Upper lobe of left lung (tissue), 6 donors: Measurements from ENCODE around the gene HSPB7. TPM values are rescaled to one million over a fixed set of nuclear protein-coding genes. Genes with fewer than 3 reads are reported as not detected.
"Not testable (repeated sequence)": the region's sequence is repeated elsewhere in the genome, so short reads cannot be mapped to it uniquely, and the experiment has no call there.

ENCODE experiments used
- ATAC-seq, 2 donors: fragments of 200-7000 bp; cut with Tn5 transposase; one replicate each; pipeline ENCODE4 v1.9.1; 2022; ENCODE audit warnings: mild to moderate bottlenecking in 2 of 2, moderate library complexity in 2 of 2; ENCODE audit not compliant: low FRiP score in 2 of 2
- DNase-seq, 2 donors: peaks; one replicate each; pipeline ENCODE4 v3.0.0-alpha.2; 2019 to 2020
- H3K27ac ChIP-seq, 4 donors: fragments of 200-600 bp; sonication (generic); one replicate each; pipeline ENCODE4 v1.5.1; 2016 to 2019
- H3K27me3 ChIP-seq, 4 donors: fragments of 200-600 bp; sonication (generic); one replicate each; pipeline ENCODE4 v1.5.1; 2017 to 2019
- H3K36me3 ChIP-seq, 4 donors: fragments of 200-600 bp; sonication (generic); one replicate each; pipeline ENCODE4 v1.5.1; 2016 to 2019
- H3K4me1 ChIP-seq, 4 donors: fragments of 200-600 bp; sonication (generic); one replicate each; pipeline ENCODE4 v1.5.1; 2018 to 2019
- H3K4me3 ChIP-seq, 4 donors: fragments of 200-600 bp; sonication (generic); one replicate each; pipeline ENCODE4 v1.5.1; 2017 to 2019; ENCODE audit warnings: mild to moderate bottlenecking in 2 of 4, moderate library complexity in 1 of 4
- H3K9me3 ChIP-seq, 4 donors: fragments of 200-600 bp; sonication (generic); one replicate each; pipeline ENCODE4 v1.5.1; 2018 to 2019
- EP300 ChIP-seq, 4 donors: sonication (generic); formaldehyde crosslinking; IDR thresholded peaks; one replicate each; pipeline ENCODE4 v1.5.1; 2017; ENCODE audit warnings: antibody characterized with exemption in 4 of 4, control low read depth in 2 of 4
- POLR2A ChIP-seq, 4 donors: fragments of 450-650 bp; IDR thresholded peaks; one replicate each; pipeline ENCODE4 v1.5.1; 2016 to 2017; ENCODE audit warnings: antibody characterized with exemption in 4 of 4, mild to moderate bottlenecking in 2 of 4
- POLR2AphosphoS5 ChIP-seq, 2 donors: sonication (generic); formaldehyde crosslinking; IDR thresholded peaks; one replicate each; pipeline ENCODE4 v1.5.1; 2017; ENCODE audit warnings: antibody characterized with exemption in 2 of 2
- WGBS, 2 donors: methylation state at CpG; one replicate each; pipeline ENCODE4 v1.1.5; 2017 to 2018; 5-methylcytosine and 5-hydroxymethylcytosine counted together
- total RNA-seq, 6 donors: library from RNA; depleted of rRNA in 4 of 6; stranded (reverse); fragments of >200 nt in 4 of 6; gene quantifications; one replicate each; pipeline versions ENCODE4 v1.1.0 to v1.2.1, GENCODE V29; 2016 to 2021
- TF ChIP-seq, protein P1 (sequence below), 6 experiments: fragments of 450-650 bp in 4 of 6; fragments of 200-600 bp in 2 of 6; sonication (generic) in 2 of 6; IDR thresholded peaks; one replicate each; pipeline ENCODE4 v1.5.1; 2016 to 2019; ENCODE audit warnings: antibody characterized with exemption in 6 of 6
- donor health status: DM: no; HTN: no; CAD: no; lungs with moderate emphysema.
- donor health status: DM: no; HTN: yes; CAD: no; lungs with severe emphysema.

The HSPB7 gene
- total RNA-seq, 6 donors from 2014 or later, result 1.0 to 9.2 (median 3.0) TPM

DNA sequence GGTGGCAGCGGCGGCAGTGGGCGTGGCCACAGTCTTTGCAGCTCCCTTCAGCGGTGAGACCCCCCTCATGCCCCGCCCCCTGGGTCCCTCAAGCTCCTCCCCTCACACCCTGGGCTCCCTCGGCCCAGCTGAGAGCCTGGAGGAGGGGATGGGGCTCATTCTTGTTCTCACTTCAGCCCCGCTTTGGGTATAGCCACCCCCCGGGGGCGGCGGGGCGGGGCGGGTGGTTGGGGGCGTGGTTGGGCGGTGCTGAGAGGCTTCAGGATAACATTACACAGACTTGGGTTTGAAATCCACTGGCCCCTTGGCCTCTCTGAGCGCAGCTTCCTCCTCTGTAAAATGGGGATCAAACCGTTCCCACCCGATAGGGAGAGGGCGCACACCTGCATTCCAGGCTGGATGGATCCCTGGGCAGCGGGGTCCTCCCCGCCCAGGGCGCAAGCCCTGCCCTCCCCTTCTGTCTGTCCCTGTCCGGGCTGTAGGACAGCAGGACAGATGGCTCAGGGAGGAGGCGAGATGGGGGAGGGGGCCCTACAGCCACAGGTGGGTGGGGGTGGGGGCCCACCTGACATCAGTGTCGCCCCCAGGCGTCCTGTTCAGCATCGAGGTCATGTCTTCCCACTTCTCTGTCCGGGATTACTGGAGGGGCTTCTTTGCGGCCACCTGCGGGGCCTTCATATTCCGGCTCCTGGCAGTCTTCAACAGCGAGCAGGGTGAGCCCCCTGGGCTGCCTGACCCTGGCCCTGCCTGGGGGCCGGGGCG, 9.1 kb upstream of the HSPB7 start:
- H3K9me3 ChIP-seq, result no peaks in the 10 kb centered on the region
- ATAC-seq (peak in 1 of 2 donors; percentile 22), DNase-seq (peak in 1 of 2 donors; percentile 89)
- no peak for TF ChIP-seq POLR2A (IDR thresholded peaks at IDR 0.05)
- no peak for TF ChIP-seq POLR2AphosphoS5 (IDR thresholded peaks at IDR 0.05)
- TF ChIP-seq, protein P1, sequence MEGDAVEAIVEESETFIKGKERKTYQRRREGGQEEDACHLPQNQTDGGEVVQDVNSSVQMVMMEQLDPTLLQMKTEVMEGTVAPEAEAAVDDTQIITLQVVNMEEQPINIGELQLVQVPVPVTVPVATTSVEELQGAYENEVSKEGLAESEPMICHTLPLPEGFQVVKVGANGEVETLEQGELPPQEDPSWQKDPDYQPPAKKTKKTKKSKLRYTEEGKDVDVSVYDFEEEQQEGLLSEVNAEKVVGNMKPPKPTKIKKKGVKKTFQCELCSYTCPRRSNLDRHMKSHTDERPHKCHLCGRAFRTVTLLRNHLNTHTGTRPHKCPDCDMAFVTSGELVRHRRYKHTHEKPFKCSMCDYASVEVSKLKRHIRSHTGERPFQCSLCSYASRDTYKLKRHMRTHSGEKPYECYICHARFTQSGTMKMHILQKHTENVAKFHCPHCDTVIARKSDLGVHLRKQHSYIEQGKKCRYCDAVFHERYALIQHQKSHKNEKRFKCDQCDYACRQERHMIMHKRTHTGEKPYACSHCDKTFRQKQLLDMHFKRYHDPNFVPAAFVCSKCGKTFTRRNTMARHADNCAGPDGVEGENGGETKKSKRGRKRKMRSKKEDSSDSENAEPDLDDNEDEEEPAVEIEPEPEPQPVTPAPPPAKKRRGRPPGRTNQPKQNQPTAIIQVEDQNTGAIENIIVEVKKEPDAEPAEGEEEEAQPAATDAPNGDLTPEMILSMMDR (IDR thresholded peaks at IDR 0.05), result no peak
- TF ChIP-seq EP300 (IDR thresholded peaks at IDR 0.05), result no peak
- peak overlapping the region in 3 of 4 donors; percentile 10 to 34 (median 30) for H3K4me3 ChIP-seq
- no peak overlapping the region for H3K27ac ChIP-seq
- H3K36me3 ChIP-seq, result no peaks in the 10 kb centered on the region
- peaks cover 8 to 9% (median 8%) of the 10 kb centered on the region in 4 donors for H3K4me1 ChIP-seq
- WGBS, 2 donors, result 8 to 34% methylated on average over 8 to 21 of the region's 33 CpGs
- peaks cover 0 to 8% (median 2%) of the 10 kb centered on the region in 4 donors for H3K27me3 ChIP-seq

DNA sequence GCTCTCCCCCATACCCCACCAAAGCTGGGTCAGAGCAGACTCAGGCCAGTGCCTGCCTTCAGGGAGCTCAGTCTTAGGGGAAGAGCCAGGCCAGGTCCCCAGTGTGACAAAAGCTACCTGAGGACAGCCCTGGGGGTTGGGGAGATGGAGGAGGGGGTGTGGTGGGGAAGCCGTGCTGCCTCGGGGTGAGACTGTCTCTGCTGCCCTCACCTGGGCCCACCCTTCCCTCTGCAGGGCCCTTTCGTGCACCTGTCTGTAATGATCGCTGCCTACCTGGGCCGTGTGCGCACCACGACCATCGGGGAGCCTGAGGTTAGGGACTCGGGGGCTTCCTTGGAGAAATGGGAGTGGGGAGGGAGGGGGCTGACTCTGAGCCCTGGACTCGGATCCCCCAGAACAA, 8.5 kb upstream of the HSPB7 start:
- H3K9me3 ChIP-seq, H3K27ac ChIP-seq, H3K4me1 ChIP-seq, DNase-seq, ATAC-seq, H3K27me3 ChIP-seq, H3K4me3 ChIP-seq, H3K36me3 ChIP-seq: not testable (repeated sequence)
- 20 to 33% methylated on average over 2 to 9 of the region's 10 CpGs for WGBS, 2 donors

DNA sequence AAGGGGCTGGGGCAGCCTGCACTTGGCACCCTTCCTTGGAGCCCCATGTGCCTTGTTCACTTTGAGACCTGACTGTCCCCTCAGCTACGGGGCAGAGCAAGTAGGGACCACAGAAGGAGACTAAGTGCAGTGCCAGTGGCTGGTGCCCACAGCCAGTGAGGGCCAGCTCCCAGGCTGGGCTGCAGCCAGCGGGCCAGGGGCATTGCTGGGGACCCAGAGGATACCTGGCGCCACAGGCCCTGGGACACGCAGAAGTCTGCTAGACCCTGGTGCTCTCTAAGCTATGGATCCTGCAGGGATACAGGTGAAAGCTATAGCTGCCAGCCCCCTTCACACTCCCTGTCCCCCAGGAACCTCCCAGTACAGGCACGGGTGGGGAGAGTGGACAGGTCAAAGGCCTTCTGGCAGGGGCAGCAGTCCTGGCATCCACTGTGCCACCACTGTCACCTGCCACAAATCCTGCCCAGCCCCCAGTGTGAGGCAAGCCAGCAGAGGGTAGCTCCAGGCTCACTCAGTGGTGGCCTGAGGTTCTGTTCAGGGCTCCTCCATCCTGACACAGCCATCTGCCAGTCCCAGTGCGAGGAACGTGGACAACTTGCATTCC, 5.3 kb upstream of the HSPB7 start:
- Histone ChIP-seq H3K27me3 (peaks cover 0 to 8% (median 2%) of the 10 kb centered on the region in 4 donors), H3K36me3 (no peaks in the 10 kb centered on the region), H3K4me1 (peaks cover 10 to 16% (median 13%) of the 10 kb centered on the region in 4 donors), H3K4me3 (no peak overlapping the region), H3K27ac (no peak overlapping the region), H3K9me3 (no peaks in the 10 kb centered on the region)
- DNase-seq (no peak), ATAC-seq (no peak)
- TF ChIP-seq POLR2A (IDR thresholded peaks at IDR 0.05), result no peak
- TF ChIP-seq POLR2AphosphoS5 (IDR thresholded peaks at IDR 0.05), result no peak
- no peak for TF ChIP-seq EP300 (IDR thresholded peaks at IDR 0.05)
- TF ChIP-seq, protein P1 (IDR thresholded peaks at IDR 0.05), result no peak
- 72% methylated on average over 7 of the region's 7 CpGs; no CpG with 5 or more reads in 1 of the 2 donors for WGBS, 2 donors

DNA sequence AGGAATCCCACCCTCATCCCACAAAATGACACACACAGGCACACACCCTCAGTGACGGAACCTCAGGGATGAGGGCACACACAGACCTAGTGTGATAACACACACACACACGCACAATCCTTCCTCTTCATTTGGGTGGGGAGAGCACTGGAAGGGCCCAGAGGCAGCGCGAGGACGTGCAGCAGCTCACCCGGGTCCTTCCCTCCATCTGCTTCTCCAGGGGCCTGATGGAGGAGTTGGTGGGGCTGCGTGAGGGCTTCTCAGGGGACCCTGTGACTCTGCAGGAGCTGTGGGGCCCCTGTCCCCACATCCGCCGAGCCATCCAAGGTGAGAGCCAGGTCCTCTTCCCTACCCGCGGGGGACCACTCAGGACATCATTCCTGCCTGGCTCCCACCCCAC, 4.5 kb upstream of the HSPB7 start:
- 77 to 78% methylated on average over 6 to 11 of the region's 11 CpGs for WGBS, 2 donors
- Histone ChIP-seq H3K36me3 (no peaks in the 10 kb centered on the region), H3K27ac (no peak overlapping the region), H3K9me3 (no peaks in the 10 kb centered on the region), H3K27me3 (peaks cover 0 to 8% (median 2%) of the 10 kb centered on the region in 4 donors), H3K4me3 (no peak overlapping the region), H3K4me1 (peaks cover 11 to 22% (median 13%) of the 10 kb centered on the region in 4 donors)
- ATAC-seq (no peak), DNase-seq (no peak)
- no peak for TF ChIP-seq POLR2AphosphoS5 (IDR thresholded peaks at IDR 0.05)
- TF ChIP-seq POLR2A (IDR thresholded peaks at IDR 0.05), result no peak
- no peak for TF ChIP-seq EP300 (IDR thresholded peaks at IDR 0.05)
- TF ChIP-seq, protein P1 (IDR thresholded peaks at IDR 0.05), result no peak

DNA sequence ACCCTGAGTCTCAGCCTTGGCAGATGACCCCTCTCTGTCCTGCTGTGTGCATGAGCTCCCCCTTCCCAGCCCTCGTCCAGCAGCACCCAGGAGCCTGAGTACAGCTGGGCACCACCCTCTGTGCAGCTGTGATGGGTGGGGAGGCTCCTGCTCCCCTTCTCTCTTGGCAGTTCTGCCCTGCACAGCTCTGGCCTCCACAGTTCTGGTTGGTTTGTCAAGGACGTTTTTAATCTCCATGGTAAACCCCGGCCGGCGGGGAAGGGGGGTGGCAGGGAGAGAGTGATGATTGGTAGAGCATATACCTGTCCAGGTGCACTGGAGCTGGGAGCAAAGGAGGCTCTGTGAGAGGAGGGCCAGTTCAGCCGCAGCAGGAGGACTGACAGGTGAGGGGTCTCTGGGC, 3.8 kb upstream of the HSPB7 start, which contains the start of gene CLCNKA:
TSS of gene CLCNKA (plus strand) at position 356 of the 400 bp plus-strand sequence. CDS start 584 bp downstream, outside the sequence.
- 55 to 65% methylated on average over 6 of the region's 6 CpGs for WGBS, 2 donors
- Histone ChIP-seq H3K4me3 (no peak within 1 kb of the TSS), H3K36me3 (no peaks in the 10 kb centered on the region), H3K27me3 (peaks cover 0 to under 1% (median 0%) of the 10 kb centered on the region in 4 donors), H3K4me1 (peaks cover 4 to 15% (median 6%) of the 10 kb centered on the region in 4 donors), H3K27ac (no peak within 1 kb of the TSS), H3K9me3 (no peaks in the 10 kb centered on the region)
- no peak for DNase-seq
- no peak for TF ChIP-seq POLR2A (IDR thresholded peaks at IDR 0.05)
- no peak for TF ChIP-seq EP300 (IDR thresholded peaks at IDR 0.05)
- TF ChIP-seq, protein P1 (IDR thresholded peaks at IDR 0.05), result no peak
- TF ChIP-seq POLR2AphosphoS5 (IDR thresholded peaks at IDR 0.05), result no peak
- ATAC-seq, result no peak

DNA sequence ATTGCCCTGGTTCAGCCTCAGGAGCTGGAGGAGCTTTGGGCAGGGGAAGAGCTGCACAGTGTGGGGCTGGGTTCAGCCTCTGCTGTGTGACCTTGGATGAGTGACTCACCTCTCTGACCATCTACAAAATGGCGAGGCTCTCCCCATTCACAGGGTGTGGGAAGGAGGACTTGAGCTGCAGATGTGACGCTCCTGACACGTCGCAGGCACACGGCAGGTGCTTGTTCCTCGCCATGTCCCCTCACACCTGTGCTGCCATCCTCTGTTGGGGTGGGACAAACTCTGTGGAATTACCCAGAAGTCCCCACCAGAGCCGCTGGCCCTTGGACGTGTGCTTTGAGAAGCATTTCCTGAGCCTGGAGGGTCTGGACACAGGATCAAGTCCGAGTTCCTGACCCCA, 3.0 kb upstream of the HSPB7 start:
- H3K27ac ChIP-seq, H3K36me3 ChIP-seq, H3K27me3 ChIP-seq, H3K4me3 ChIP-seq, H3K9me3 ChIP-seq, ATAC-seq, DNase-seq: not testable (repeated sequence)
- 83% methylated on average over 9 of the region's 9 CpGs; no CpG with 5 or more reads in 1 of the 2 donors for WGBS, 2 donors
- peaks cover 2 to 14% (median 5%) of the 10 kb centered on the region in 4 donors for H3K4me1 ChIP-seq
